Adrenal gland (tissue), 12 donors: ENCODE data around the gene ATP4B. TPM values are rescaled to one million over a fixed set of nuclear protein-coding genes. Genes with fewer than 3 reads are reported as not detected.

Source experiments
- DNase-seq, 7 donors: peaks; one replicate each; pipeline ENCODE4 v3.0.0-alpha.2; 2019 to 2020
- H3K27ac ChIP-seq, 5 donors: fragments of 200-600 bp; sonication (generic) in 4 of 5; 1 replicate in 3 of 5; 2 replicates in 2 of 5; pipeline versions ENCODE4 v1.5.1 to v1.8.0; 2016 to 2020; ENCODE audit warnings: mild to moderate bottlenecking in 1 of 5
- H3K27me3 ChIP-seq: fragments of 200-600 bp; 2 replicates; pipeline ENCODE4 v1.8.0; 2021
- H3K36me3 ChIP-seq, 2 donors: fragments of 200-600 bp; replicated peaks in 1 of 2; 1 replicate in 1 of 2; 2 replicates in 1 of 2; pipeline versions ENCODE4 v1.5.1 to v1.8.0; 2018 to 2022
- H3K4me1 ChIP-seq, 2 donors: fragments of 200-600 bp; replicated peaks in 1 of 2; 1 replicate in 1 of 2; 2 replicates in 1 of 2; pipeline versions ENCODE4 v1.5.1 to v1.8.0; 2018 to 2021
- H3K4me3 ChIP-seq, 4 donors: fragments of 200-600 bp; sonication (generic) in 3 of 4; one replicate each; pipeline ENCODE4 v1.5.1; 2016 to 2018
- H3K9me3 ChIP-seq, 3 donors: fragments of 200-600 bp; sonication (generic) in 1 of 3; replicated peaks in 1 of 3; 1 replicate in 2 of 3; 2 replicates in 1 of 3; pipeline versions ENCODE4 v1.5.1 to v1.8.0; 2016 to 2021
- POLR2A ChIP-seq, 2 donors: fragments of 450-650 bp; IDR thresholded peaks; one replicate each; pipeline ENCODE4 v1.6.1; 2017; ENCODE audit warnings: antibody characterized with exemption in 2 of 2, mild to moderate bottlenecking in 2 of 2, moderate library complexity in 1 of 2
- WGBS, 4 donors: extraction: QIAGEN DNeasy Blood & Tissue Kit in 2 of 4; methylation state at CpG; one replicate each; pipeline versions ENCODE4 v1.1.5 to v1.1.7; 2013 to 2017; 5-methylcytosine and 5-hydroxymethylcytosine counted together
- intact Hi-C, 2 donors: fragments of 100-400 bp; cut with DNase I; formaldehyde crosslinking; loops; one replicate each; pipeline versions ENCODE4 v1.14.1 to v1.15.0; 2022 to 2023
- polyA plus RNA-seq, 3 donors: library from polyadenylated mRNA; stranded (reverse); fragments of 200-250 nt in 2 of 3; fragments of 350-450 nt in 1 of 3; fragmentation: Illumina TruSeq in 1 of 3; extraction: RNeasy Lipid Tissue Mini Kit (QIAGEN cat#74804) in 1 of 3; gene quantifications; one replicate each; pipeline ENCODE4 v1.2.3, GENCODE V29; 2013 to 2014
- total RNA-seq, 9 donors: library from RNA; depleted of rRNA in 4 of 9; stranded (reverse); fragments of >200 nt in 4 of 9; fragments of 120-200 nt in 1 of 9; fragmentation: NEBNext Ultra II Directional in 1 of 9; extraction: Animal tissue kit (Norgen Biotek cat#: 25700) in 1 of 9; gene quantifications; one replicate each; pipeline versions ENCODE4 v1.1.0 to v1.2.4, GENCODE V29; 2013 to 2023
- TF ChIP-seq, protein P1 (sequence below), 6 experiments: fragments of 450-650 bp in 4 of 6; fragments of 200-600 bp in 2 of 6; sonication (generic) in 1 of 6; IDR thresholded peaks; 1 replicate in 5 of 6; 2 replicates in 1 of 6; pipeline versions ENCODE4 v1.5.1 to v1.8.0; 2016 to 2021; ENCODE audit warnings: antibody characterized with exemption in 6 of 6, mild to moderate bottlenecking in 2 of 6, moderate library complexity in 1 of 6
- donor health status: healthy with polysubstance abuse.
- donor health status: Bipolar disorder and iron deficiency.
- donor health status: DM: yes; HTN: yes; CAD: no.
- donor health status: DM: no; HTN: no; CAD: no.
- donor health status: DM: no; HTN: no; CAD: no.
- donor health status: DM: yes; HTN: yes; CAD: no.

ATP4B gene
- total and polyA plus RNA-seq, 12 donors, result 0.17 TPM; not detected in 11

DNA sequence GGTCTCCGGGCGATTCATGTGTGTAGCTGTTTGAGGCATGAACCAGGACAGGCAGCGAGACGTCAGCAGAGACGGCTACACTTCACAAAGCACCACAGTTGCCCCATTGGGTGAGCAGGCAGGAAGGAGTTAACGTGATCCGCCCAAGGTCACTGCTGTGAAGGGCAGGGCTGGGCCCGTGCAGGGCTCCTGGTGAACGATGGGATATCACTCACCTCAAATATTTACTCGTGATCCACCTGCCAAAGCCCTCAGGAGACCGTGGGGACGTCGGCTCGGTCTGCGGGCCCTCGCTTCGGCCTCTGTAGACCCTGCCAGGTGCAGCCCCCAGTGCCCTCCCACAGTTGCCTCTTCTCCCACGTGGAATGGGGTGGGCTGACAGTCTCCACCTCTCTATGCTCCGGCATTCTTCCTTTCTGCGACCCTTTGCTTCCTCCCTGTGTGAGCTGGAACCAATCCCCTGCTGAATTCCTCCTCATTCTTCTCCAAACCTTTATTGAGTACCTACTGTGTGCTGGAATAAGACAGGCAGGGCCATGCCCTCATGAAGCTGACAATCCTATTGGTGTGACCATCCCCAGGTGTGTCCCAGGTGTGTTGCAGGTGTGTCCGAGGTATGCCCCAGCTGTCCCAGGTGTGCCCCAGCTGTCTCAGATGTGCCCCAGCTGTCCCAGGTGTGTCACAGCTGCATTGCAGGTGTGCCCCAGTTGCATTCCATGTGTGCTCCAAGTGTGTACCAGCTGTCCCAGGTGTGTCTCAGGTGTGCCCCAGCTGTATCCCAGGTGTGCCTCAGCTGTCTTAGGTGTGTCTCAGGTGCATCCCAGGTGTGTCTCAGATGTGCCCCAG is 7.0 kb upstream of the ATP4B start:
- peak in 2 of 7 donors; percentile 9 to 12 for DNase-seq
- 56 to 63% (median 59%) methylated on average over 17 to 21 of the region's 21 CpGs for WGBS, 4 donors
- no peaks in the 10 kb centered on the region for H3K4me1 ChIP-seq
- peaks cover 0 to 9% (median 0%) of the 10 kb centered on the region in 3 donors for H3K9me3 ChIP-seq
- H3K27ac ChIP-seq, result no peak overlapping the region
- H3K27me3 ChIP-seq, result no peaks in the 10 kb centered on the region
- intact Hi-C loops, result no loop called here
- TF ChIP-seq, protein P1, sequence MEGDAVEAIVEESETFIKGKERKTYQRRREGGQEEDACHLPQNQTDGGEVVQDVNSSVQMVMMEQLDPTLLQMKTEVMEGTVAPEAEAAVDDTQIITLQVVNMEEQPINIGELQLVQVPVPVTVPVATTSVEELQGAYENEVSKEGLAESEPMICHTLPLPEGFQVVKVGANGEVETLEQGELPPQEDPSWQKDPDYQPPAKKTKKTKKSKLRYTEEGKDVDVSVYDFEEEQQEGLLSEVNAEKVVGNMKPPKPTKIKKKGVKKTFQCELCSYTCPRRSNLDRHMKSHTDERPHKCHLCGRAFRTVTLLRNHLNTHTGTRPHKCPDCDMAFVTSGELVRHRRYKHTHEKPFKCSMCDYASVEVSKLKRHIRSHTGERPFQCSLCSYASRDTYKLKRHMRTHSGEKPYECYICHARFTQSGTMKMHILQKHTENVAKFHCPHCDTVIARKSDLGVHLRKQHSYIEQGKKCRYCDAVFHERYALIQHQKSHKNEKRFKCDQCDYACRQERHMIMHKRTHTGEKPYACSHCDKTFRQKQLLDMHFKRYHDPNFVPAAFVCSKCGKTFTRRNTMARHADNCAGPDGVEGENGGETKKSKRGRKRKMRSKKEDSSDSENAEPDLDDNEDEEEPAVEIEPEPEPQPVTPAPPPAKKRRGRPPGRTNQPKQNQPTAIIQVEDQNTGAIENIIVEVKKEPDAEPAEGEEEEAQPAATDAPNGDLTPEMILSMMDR (IDR thresholded peaks at IDR 0.05), result no peak
- no peak for TF ChIP-seq POLR2A (IDR thresholded peaks at IDR 0.05)
- no peaks in the 10 kb centered on the region for H3K36me3 ChIP-seq
- no peak overlapping the region for H3K4me3 ChIP-seq

DNA sequence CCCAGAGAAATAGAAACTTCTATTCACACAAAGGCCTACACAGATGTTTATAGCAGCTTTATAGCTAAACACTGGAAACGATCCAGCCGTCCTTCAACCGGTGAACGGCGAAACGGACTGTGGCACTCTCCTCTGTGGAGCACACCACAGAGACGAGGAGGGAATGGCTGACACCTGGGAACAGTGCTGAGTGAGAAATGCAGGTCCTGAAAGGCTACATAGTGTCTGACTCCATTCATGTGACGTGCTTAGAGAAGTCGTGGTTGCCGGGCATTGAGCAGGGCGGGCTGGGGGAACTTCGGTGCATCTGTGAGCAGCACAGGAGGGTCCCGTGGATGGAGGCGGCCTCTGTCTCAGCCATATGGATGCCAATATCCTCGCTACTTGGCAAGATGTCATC is 5.9 kb upstream of the ATP4B start:
- intact Hi-C loops, result no loop called here
- H3K27me3 ChIP-seq, result no peaks in the 10 kb centered on the region
- peaks cover 0 to 9% (median 0%) of the 10 kb centered on the region in 3 donors for H3K9me3 ChIP-seq
- no peak overlapping the region for H3K4me3 ChIP-seq
- H3K36me3 ChIP-seq, result no peaks in the 10 kb centered on the region
- H3K4me1 ChIP-seq, result no peaks in the 10 kb centered on the region
- TF ChIP-seq POLR2A (IDR thresholded peaks at IDR 0.05), result no peak
- TF ChIP-seq, protein P1 (IDR thresholded peaks at IDR 0.05), result no peak
- DNase-seq, result peak in 2 of 7 donors; percentile 7 to 8
- WGBS, 4 donors, result 80 to 85% (median 83%) methylated on average over 15 of the region's 15 CpGs
- no peak overlapping the region for H3K27ac ChIP-seq

DNA sequence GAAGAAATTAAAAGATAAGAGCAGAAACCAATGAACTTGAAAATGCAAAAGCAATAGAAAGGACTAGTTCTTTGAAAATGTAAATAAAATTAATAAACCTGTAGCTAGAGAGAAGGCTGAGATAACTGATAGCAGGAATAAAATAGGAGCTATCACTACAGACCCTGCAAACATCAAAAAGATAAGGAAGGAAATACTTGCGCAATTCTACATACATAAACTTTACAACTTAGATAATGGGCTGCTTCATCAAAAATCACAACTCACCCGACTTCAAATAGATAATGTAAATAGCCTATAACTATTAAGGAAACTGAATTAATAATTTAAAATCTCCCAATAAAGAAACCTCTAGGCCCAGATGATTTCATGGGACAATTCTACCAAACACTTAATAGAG is 3.5 kb upstream of the ATP4B start:
- no peak for DNase-seq
- no peaks in the 10 kb centered on the region for H3K36me3 ChIP-seq
- H3K27me3 ChIP-seq, result no peaks in the 10 kb centered on the region
- H3K4me3 ChIP-seq, result no peak overlapping the region
- TF ChIP-seq POLR2A (IDR thresholded peaks at IDR 0.05), result no peak
- TF ChIP-seq, protein P1 (IDR thresholded peaks at IDR 0.05), result no peak
- no peaks in the 10 kb centered on the region for H3K4me1 ChIP-seq
- intact Hi-C loops, result no loop called here
- H3K9me3 ChIP-seq, result peaks cover 0 to 9% (median 0%) of the 10 kb centered on the region in 3 donors
- 84 to 92% (median 87%) methylated on average over 2 of the region's 2 CpGs for WGBS, 4 donors
- H3K27ac ChIP-seq, result no peak overlapping the region

GRCh38 chr13:113660066-113660465 is 2.1 kb upstream of the ATP4B start:
- Histone ChIP-seq H3K36me3 (no peaks in the 10 kb centered on the region), H3K27me3 (no peaks in the 10 kb centered on the region), H3K27ac (no peak overlapping the region), H3K9me3 (peaks cover 0 to 9% (median 0%) of the 10 kb centered on the region in 3 donors), H3K4me3 (no peak overlapping the region), H3K4me1 (no peaks in the 10 kb centered on the region)
- intact Hi-C loops, result no loop called here
- DNase-seq, result peak in 2 of 7 donors; percentile 1 to 2
- TF ChIP-seq POLR2A (IDR thresholded peaks at IDR 0.05), result no peak
- TF ChIP-seq, protein P1 (IDR thresholded peaks at IDR 0.05), result no peak
- WGBS, 4 donors, result 63 to 86% (median 78%) methylated on average over 2 to 3 of the region's 3 CpGs
